ENCODE results near the gene GADD45A.

DNA sequence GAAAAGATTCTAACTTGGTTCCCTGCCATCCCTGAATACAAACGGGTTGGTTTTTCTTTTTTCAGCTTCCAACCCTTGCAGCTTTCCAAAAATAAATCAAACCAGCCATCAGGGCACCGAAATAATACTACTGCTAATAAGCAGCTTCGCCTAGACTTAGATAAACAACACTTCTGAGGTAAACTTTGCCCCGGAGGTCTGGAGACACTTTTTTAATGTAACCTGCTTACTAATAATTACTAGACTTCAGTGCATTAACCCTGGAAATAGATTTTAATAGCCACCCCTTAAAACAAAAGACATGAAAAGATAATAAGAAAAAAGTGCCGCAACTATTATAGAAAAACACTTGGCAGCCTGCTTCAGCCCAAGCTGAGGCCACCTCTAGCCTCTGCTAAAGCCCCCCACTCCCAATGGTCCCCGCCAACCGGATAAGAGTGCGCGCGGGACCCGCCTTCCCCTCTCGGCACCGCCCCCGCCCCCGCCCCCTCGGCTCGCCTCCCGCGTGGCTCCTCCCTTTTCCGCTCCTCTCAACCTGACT is 405 bp upstream of the GADD45A start:
- TF ChIP-seq, protein P1, sequence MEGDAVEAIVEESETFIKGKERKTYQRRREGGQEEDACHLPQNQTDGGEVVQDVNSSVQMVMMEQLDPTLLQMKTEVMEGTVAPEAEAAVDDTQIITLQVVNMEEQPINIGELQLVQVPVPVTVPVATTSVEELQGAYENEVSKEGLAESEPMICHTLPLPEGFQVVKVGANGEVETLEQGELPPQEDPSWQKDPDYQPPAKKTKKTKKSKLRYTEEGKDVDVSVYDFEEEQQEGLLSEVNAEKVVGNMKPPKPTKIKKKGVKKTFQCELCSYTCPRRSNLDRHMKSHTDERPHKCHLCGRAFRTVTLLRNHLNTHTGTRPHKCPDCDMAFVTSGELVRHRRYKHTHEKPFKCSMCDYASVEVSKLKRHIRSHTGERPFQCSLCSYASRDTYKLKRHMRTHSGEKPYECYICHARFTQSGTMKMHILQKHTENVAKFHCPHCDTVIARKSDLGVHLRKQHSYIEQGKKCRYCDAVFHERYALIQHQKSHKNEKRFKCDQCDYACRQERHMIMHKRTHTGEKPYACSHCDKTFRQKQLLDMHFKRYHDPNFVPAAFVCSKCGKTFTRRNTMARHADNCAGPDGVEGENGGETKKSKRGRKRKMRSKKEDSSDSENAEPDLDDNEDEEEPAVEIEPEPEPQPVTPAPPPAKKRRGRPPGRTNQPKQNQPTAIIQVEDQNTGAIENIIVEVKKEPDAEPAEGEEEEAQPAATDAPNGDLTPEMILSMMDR (IDR thresholded peaks at IDR 0.05) = no peak
- no peak for TF ChIP-seq POLR2A (IDR thresholded peaks at IDR 0.05)

Data from testis (tissue), 2 donors.